Measurements from ENCODE around the gene CCT8.

The CCT8 gene

DNA sequence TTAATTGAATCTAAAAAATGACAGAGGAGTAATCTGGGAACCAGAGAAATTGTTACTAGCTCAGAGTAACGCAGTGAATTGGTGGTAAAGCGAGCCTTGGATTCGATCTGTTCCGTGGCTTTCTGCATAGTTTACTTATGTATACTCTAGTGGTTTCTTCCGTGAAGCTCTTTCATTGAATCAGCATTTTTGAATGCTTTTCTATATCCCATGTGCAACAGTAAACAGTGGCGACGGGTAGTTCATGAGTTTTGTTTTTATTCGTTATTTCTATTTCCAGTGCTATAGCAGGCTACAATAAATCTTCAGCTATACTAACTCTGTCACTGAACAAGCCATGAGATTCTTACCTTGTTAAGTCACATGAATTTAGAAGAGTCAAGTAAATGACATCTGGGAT, 42.5 kb upstream of the CCT8 start:
- TF ChIP-seq CTCF (IDR thresholded peaks at IDR 0.05; ENCODE audit: insufficient read depth, low read length, poor library complexity, severe bottlenecking) (no peak), EZH2phosphoT487 (conservative IDR thresholded peaks at IDR 0.05; ENCODE audit: low read length) (no peak)
- Histone ChIP-seq H3K4me3 (ENCODE audit: insufficient read depth, low read length, poor library complexity, severe bottlenecking) (no peak overlapping the region), H3K9ac (ENCODE audit: low read length) (no peak overlapping the region), H4K20me1 (ENCODE audit: low read depth, low read length) (no peaks in the 10 kb centered on the region; the same call in 1 of the 2 replicates), H3K27ac (ENCODE audit: low read depth, low read length) (no peak overlapping the region), H3K27me3 (ENCODE audit: low read length) (no peaks in the 10 kb centered on the region), H3F3A (ENCODE audit: insufficient read depth) (no peaks in the 10 kb centered on the region), H2AFZ (ENCODE audit: low read depth, low read length, severe bottlenecking) (no peak overlapping the region), H3K36me3 (ENCODE audit: low read length) (no peaks in the 10 kb centered on the region), H3K4me2 (ENCODE audit: low read depth, low read length, poor library complexity, severe bottlenecking) (no peak overlapping the region), H3K79me2 (ENCODE audit: insufficient read depth, low read length) (no peaks in the 10 kb centered on the region), H3K9me3 (ENCODE audit: insufficient read depth, low read length) (no peaks in the 10 kb centered on the region), H3K9me2 (replicated peaks; ENCODE audit: insufficient read depth, low read length) (no peaks in the 10 kb centered on the region)

- no peak overlapping the region for H3K4me2 ChIP-seq (ENCODE audit: low read depth, low read length, poor library complexity, severe bottlenecking)
- no peak overlapping the region for H2AFZ ChIP-seq (ENCODE audit: low read depth, low read length, severe bottlenecking)
Observed at GRCh38 chr21:29114765-29115500, 41.5 kb upstream of the CCT8 start.

GRCh38 chr21:29105218-29105617, 31.8 kb upstream of the CCT8 start:
- Histone ChIP-seq H3K9ac (ENCODE audit: low read length) (no peak overlapping the region), H3K27me3 (ENCODE audit: low read length) (no peaks in the 10 kb centered on the region), H3K9me2 (replicated peaks; ENCODE audit: insufficient read depth, low read length) (no peaks in the 10 kb centered on the region), H3F3A (ENCODE audit: insufficient read depth) (no peaks in the 10 kb centered on the region), H2AFZ (ENCODE audit: low read depth, low read length, severe bottlenecking) (no peak overlapping the region), H3K9me3 (ENCODE audit: insufficient read depth, low read length) (no peaks in the 10 kb centered on the region), H3K27ac (ENCODE audit: low read depth, low read length) (no peak overlapping the region), H4K20me1 (ENCODE audit: low read depth, low read length) (no peaks in the 10 kb centered on the region), H3K79me2 (ENCODE audit: insufficient read depth, low read length) (no peaks in the 10 kb centered on the region), H3K4me3 (ENCODE audit: insufficient read depth, low read length, poor library complexity, severe bottlenecking) (no peak overlapping the region), H3K4me2 (ENCODE audit: low read depth, low read length, poor library complexity, severe bottlenecking) (no peak overlapping the region), H3K36me3 (ENCODE audit: low read length) (no peaks in the 10 kb centered on the region)
- TF ChIP-seq EZH2phosphoT487 (conservative IDR thresholded peaks at IDR 0.05; ENCODE audit: low read length) (no peak), CTCF (IDR thresholded peaks at IDR 0.05; ENCODE audit: insufficient read depth, low read length, poor library complexity, severe bottlenecking) (no peak)

More at GRCh38 chr21:29114765-29115500, 41.5 kb upstream of the CCT8 start:
- H3K9ac ChIP-seq (ENCODE audit: low read length), result no peak overlapping the region
- no peak for TF ChIP-seq EZH2phosphoT487 (conservative IDR thresholded peaks at IDR 0.05; ENCODE audit: low read length)
- no peaks in the 10 kb centered on the region for H3K36me3 ChIP-seq (ENCODE audit: low read length)
- no peaks in the 10 kb centered on the region for H3F3A ChIP-seq (ENCODE audit: insufficient read depth)
- H3K79me2 ChIP-seq (ENCODE audit: insufficient read depth, low read length), result no peaks in the 10 kb centered on the region
- no peak overlapping the region for H3K27ac ChIP-seq (ENCODE audit: low read depth, low read length)
- no peaks in the 10 kb centered on the region for H3K9me3 ChIP-seq (ENCODE audit: insufficient read depth, low read length)
- H3K9me2 ChIP-seq (replicated peaks; ENCODE audit: insufficient read depth, low read length), result no peaks in the 10 kb centered on the region
- no peaks in the 10 kb centered on the region; the same call in 1 of the 2 replicates for H4K20me1 ChIP-seq (ENCODE audit: low read depth, low read length)
- no peaks in the 10 kb centered on the region for H3K27me3 ChIP-seq (ENCODE audit: low read length)
- H3K4me3 ChIP-seq (ENCODE audit: insufficient read depth, low read length, poor library complexity, severe bottlenecking), result no peak overlapping the region

- no peak overlapping the region for H3K4me2 ChIP-seq (ENCODE audit: low read depth, low read length, poor library complexity, severe bottlenecking)
- H3K4me3 ChIP-seq (ENCODE audit: insufficient read depth, low read length, poor library complexity, severe bottlenecking), result no peak overlapping the region
- no peaks in the 10 kb centered on the region for H4K20me1 ChIP-seq (ENCODE audit: low read depth, low read length)
- no peaks in the 10 kb centered on the region for H3F3A ChIP-seq (ENCODE audit: insufficient read depth)
- H3K79me2 ChIP-seq (ENCODE audit: insufficient read depth, low read length), result no peaks in the 10 kb centered on the region
- no peaks in the 10 kb centered on the region for H3K9me2 ChIP-seq (replicated peaks; ENCODE audit: insufficient read depth, low read length)
- no peaks in the 10 kb centered on the region for H3K36me3 ChIP-seq (ENCODE audit: low read length)
- no peak overlapping the region for H2AFZ ChIP-seq (ENCODE audit: low read depth, low read length, severe bottlenecking)
- no peaks in the 10 kb centered on the region for H3K27me3 ChIP-seq (ENCODE audit: low read length)
- no peak for TF ChIP-seq EZH2phosphoT487 (conservative IDR thresholded peaks at IDR 0.05; ENCODE audit: low read length)
- no peak for TF ChIP-seq CTCF (IDR thresholded peaks at IDR 0.05; ENCODE audit: insufficient read depth, low read length, poor library complexity, severe bottlenecking)
- no peaks in the 10 kb centered on the region for H3K9me3 ChIP-seq (ENCODE audit: insufficient read depth, low read length)
- H3K9ac ChIP-seq (ENCODE audit: low read length), result no peak overlapping the region
- no peak overlapping the region for H3K27ac ChIP-seq (ENCODE audit: low read depth, low read length)
Observed at GRCh38 chr21:29104239-29104708, 30.8 kb upstream of the CCT8 start.
